GM12865 (cell line): ENCODE results near the gene DSP.

Experiments used
- DNase-seq: peaks from one replicate; pipeline ENCODE4 v3.0.0; 2010; ENCODE audit warnings: low read depth
- H3K4me3 ChIP-seq: 2 replicates; pipeline ENCODE4 v1.5.1; 2011; ENCODE audit warnings: mild to moderate bottlenecking, low read depth, low read length, control low read depth
- TF ChIP-seq, protein P1 (sequence below): IDR thresholded peaks from 2 replicates; pipeline ENCODE4 v1.5.1; 2011; ENCODE audit warnings: low read length, control low read depth, low read depth, inconsistent platforms; ENCODE audit not compliant: insufficient read depth; ENCODE audit errors: missing control alignments

The DSP gene

GRCh38 chr6:7589221-7589620 is 47.8 kb downstream of the DSP start:
- H3K4me3 ChIP-seq, result peak overlapping the region; percentile 60
- TF ChIP-seq, protein P1, sequence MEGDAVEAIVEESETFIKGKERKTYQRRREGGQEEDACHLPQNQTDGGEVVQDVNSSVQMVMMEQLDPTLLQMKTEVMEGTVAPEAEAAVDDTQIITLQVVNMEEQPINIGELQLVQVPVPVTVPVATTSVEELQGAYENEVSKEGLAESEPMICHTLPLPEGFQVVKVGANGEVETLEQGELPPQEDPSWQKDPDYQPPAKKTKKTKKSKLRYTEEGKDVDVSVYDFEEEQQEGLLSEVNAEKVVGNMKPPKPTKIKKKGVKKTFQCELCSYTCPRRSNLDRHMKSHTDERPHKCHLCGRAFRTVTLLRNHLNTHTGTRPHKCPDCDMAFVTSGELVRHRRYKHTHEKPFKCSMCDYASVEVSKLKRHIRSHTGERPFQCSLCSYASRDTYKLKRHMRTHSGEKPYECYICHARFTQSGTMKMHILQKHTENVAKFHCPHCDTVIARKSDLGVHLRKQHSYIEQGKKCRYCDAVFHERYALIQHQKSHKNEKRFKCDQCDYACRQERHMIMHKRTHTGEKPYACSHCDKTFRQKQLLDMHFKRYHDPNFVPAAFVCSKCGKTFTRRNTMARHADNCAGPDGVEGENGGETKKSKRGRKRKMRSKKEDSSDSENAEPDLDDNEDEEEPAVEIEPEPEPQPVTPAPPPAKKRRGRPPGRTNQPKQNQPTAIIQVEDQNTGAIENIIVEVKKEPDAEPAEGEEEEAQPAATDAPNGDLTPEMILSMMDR, result no peak
- DNase-seq, result no peak

- TF ChIP-seq, protein P1, result no peak
- peak; percentile 93 for DNase-seq
- peak within 1 kb of the TSS; percentile 60 for H3K4me3 ChIP-seq
Observed at GRCh38 chr6:7589949-7590917, 48.8 kb downstream of the DSP start, which contains the start of gene SNRNP48. Gene SNRNP48 (plus strand): TSS chr6:7590198. CDS start chr6:7590258, 60 bp downstream.

DNA sequence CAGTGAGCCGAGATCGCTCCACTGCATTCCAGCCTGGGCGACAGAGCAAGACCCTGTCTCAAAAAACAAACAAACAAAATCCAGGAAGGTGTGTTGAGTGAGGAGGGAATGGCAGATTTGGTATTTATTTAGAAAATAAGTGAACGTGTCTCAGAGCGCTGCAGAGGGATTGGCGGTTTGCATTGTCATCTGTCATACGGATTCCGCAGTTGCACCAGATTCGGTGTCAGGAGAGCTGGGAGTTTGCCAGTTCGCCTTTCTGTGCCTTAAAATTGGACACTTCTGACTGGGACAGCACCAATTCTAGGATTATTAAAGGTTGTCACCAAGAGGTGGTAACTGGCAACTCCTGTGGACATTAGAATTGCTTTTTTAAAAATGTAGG is 49.4 kb downstream of the DSP start:
- no peak for DNase-seq
- H3K4me3 ChIP-seq, result peak overlapping the region; percentile 60
- TF ChIP-seq, protein P1, result no peak

- no peak for DNase-seq
- TF ChIP-seq, protein P1, result no peak
- H3K4me3 ChIP-seq, result no peak overlapping the region
Observed at GRCh38 chr6:7591770-7592169, 50.3 kb downstream of the DSP start.

DNA sequence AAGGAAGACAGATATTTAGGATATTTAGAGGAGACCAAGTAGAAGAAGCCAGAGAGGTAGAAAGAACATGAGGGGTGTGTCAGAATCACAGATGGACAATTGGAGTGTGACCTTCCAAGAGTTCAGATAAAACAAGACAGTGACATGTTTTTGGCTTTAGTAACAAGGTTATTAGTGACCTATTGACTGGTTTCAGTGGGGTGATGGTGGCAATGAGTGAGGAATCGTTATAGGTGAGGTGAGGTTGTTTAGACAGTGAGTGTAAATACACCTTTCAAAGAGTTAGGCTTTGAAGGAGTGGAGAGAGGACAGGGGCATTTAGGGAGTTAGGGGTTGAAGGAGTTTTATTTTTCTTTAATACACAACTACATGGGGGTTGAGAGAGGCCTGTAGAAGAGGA is 51.8 kb downstream of the DSP start:
- DNase-seq, result no peak
- H3K4me3 ChIP-seq, result no peak overlapping the region
- TF ChIP-seq, protein P1, result no peak

DNA sequence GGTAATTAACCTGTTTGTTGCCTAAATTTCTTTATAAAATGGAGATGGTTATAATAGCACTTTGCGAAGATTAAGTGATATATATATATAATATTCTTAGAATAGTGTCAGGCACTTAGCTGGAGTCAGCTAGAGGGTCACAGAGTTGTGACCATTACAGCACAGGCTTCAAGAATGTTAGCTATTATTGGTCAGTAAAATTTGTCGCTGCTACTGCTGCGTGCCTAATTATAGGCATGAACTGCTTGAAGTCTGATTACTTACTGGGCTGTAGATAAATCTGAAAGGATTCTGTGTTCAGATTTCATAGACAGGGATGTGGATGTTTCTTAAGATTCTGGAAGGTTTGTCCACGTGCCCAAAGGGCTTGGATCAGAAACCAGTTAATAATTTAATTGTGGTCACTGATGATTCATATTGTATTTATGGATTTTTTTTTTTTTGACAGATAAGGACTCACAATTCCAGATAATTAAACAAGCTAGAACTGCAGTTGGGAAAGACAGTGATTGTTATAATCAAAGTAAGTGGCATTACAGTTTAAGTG is 53.2 kb downstream of the DSP start:
- H3K4me3 ChIP-seq, result no peak overlapping the region
- TF ChIP-seq, protein P1, result no peak
- DNase-seq, result no peak
